NB4 (cell line): ENCODE results near the gene LRBA.

Experiments
- CTCF ChIP-seq: IDR thresholded peaks from one replicate; pipeline ENCODE4 v1.5.1; 2012; ENCODE audit warnings: low read depth, low read length
- MYC ChIP-seq: IDR thresholded peaks from 2 replicates; pipeline ENCODE4 v1.6.1; 2011; ENCODE audit warnings: low read depth, low read length
- POLR2A ChIP-seq: IDR thresholded peaks from 2 replicates; pipeline ENCODE4 v1.6.1; 2011; ENCODE audit warnings: mild to moderate bottlenecking; ENCODE audit not compliant: insufficient read length; ENCODE audit errors: extremely low read depth
- TF ChIP-seq, protein P1 (sequence below): IDR thresholded peaks from 2 replicates; pipeline ENCODE4 v1.6.1; 2011; ENCODE audit warnings: low read depth, low read length

DNA sequence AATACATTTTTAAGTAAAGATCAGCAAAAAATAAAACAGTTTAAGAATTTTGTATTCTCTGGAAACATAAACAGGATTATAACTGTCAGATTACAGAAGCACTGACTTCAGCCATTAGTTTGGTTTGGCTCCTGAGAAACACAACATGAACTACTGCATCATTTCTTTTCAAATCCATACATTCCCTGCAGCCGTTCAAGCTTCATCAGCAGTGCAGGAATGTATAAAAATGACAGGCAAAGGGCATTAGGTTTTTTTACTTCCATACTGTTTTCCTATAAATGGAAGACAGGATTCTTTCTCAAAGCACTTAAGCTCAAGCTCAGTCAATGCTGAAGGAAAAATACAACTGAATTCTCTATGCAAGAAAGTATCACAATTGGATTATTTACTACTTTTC is 437.3 kb downstream of the LRBA start:
- TF ChIP-seq, protein P1, sequence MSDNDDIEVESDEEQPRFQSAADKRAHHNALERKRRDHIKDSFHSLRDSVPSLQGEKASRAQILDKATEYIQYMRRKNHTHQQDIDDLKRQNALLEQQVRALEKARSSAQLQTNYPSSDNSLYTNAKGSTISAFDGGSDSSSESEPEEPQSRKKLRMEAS, result no peak
- TF ChIP-seq CTCF, result no peak
- TF ChIP-seq POLR2A, result no peak
- TF ChIP-seq MYC, result no peak
